ENCODE data around the gene CADPS2.

GRCh38 chr7:122465296-122465695, 421.0 kb downstream of the CADPS2 start:
- no peak for TF ChIP-seq CTCF (conservative IDR thresholded peaks at IDR 0.05 in 1 of 2, IDR thresholded peaks at IDR 0.05 in 1 of 2; ENCODE audit: extremely low read depth in 1 of 2, insufficient read depth in 1 of 2, low read depth in 1 of 2, low read length in 2 of 2)
- no peak for TF ChIP-seq EZH2 (IDR thresholded peaks at IDR 0.05; ENCODE audit: borderline replicate concordance, low read length)
